ENCODE data around the gene EMILIN3.

Gene EMILIN3

GRCh38 chr20:41395667-41396664 lies 29.3 kb upstream of the EMILIN3 start:
- TF ChIP-seq CTCF (IDR thresholded peaks at IDR 0.05) (no peak), ZFX (IDR thresholded peaks at IDR 0.05; ENCODE audit: borderline replicate concordance) (no peak)
- no peak overlapping the region for H3K27ac ChIP-seq

DNA sequence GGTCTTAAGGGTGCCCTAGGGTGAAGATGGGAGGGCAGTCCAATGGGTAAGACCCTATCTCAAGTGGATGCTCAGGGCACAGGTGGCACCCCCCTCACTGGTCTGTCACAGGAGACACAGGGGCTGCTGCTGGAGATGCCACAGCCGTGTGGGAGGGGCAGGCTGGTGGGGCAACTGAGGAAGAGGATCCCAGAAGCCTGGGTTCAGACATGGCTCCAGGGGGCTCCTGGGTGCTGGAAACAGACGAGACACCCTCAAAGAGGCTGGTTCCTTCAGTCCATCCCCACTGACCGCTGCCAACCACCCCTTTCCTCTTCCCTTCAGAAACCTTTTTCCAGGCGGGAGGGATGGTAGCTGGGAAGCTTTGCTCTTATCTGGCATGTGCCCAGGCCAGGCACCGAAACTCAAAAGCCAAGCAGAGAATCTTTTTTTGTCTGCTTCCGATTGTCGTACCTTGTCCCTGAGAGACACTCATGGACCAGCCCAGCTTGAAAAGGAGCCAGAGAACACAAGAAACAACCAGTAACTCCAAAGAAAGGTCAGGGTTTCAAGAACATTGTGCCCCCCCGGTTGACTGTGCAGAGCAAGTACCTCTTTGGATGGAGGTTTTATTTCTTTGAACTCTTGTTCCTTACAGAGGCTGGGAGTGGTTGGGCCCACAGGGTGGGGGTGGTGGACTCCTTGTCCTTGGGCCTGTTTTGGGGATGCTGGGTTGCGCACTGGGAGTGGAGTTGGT lies 28.5 kb upstream of the EMILIN3 start:
- H3K27ac ChIP-seq = no peak overlapping the region
- TF ChIP-seq CTCF (IDR thresholded peaks at IDR 0.05) (no peak), ZFX (IDR thresholded peaks at IDR 0.05; ENCODE audit: borderline replicate concordance) (no peak)

DNA sequence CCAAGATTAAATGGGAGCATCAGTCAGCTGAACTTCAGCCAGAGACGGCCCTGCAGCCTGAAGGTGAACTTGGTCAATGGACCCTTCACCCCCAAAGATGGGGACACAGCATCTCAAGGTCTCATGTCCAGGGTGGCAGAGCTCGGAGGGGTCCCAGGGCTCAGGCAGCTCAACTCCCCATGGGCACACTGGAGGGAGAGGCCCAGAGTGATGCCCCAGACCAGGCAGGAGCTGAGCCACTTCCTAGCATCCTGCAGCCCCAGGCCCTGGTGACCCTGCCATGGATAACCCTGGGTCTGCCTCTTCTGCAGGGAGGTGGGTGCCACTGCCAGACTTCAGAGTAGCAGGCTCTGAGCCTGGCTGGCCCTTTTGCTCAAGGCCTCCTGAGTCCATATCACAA lies 27.5 kb upstream of the EMILIN3 start:
- H3K27ac ChIP-seq = no peak overlapping the region
- TF ChIP-seq CTCF (IDR thresholded peaks at IDR 0.05) (no peak), ZFX (IDR thresholded peaks at IDR 0.05; ENCODE audit: borderline replicate concordance) (no peak)

- no peak overlapping the region for H3K27ac ChIP-seq
Measured at GRCh38 chr20:41393705-41394066, 27.1 kb upstream of the EMILIN3 start.

GRCh38 chr20:41392871-41393704 lies 26.5 kb upstream of the EMILIN3 start:
- no peak overlapping the region for H3K27ac ChIP-seq
- TF ChIP-seq CTCF (IDR thresholded peaks at IDR 0.05) = no peak
- no peak for TF ChIP-seq ZFX (IDR thresholded peaks at IDR 0.05; ENCODE audit: borderline replicate concordance)

More at GRCh38 chr20:41393705-41394066, 27.1 kb upstream of the EMILIN3 start:
- TF ChIP-seq ZFX (IDR thresholded peaks at IDR 0.05; ENCODE audit: borderline replicate concordance) (no peak), CTCF (IDR thresholded peaks at IDR 0.05) (no peak)

- TF ChIP-seq ZFX (IDR thresholded peaks at IDR 0.05; ENCODE audit: borderline replicate concordance) (no peak), CTCF (IDR thresholded peaks at IDR 0.05) (no peak)
- H3K27ac ChIP-seq = no peak overlapping the region
Measured at GRCh38 chr20:41392295-41392694, 25.7 kb upstream of the EMILIN3 start.
